Kidney tubule cell (primary cell): ENCODE data around the gene TREML2.
"Not testable (repeated sequence)": the region's sequence is repeated elsewhere in the genome, so short reads cannot be mapped to it uniquely, and the experiment has no call there.

ENCODE experiments used
- DNase-seq: peaks from one replicate; pipeline ENCODE4 v3.0.0-alpha.2; 2018; ENCODE audit warnings: low spot score

Gene TREML2

GRCh38 chr6:41208439-41209106, 7.6 kb upstream of the TREML2 start:
- no peak for DNase-seq

- DNase-seq = no peak
These were observed 3.2 kb upstream of the TREML2 start for GRCh38 chr6:41204156-41204555.

- DNase-seq = no peak
These were observed 820 bp upstream of the TREML2 start for GRCh38 chr6:41201764-41202173.

- peak; percentile 26 for DNase-seq
These were observed 551 bp downstream of the TREML2 start for GRCh38 chr6:41200296-41200900.

- DNase-seq = no peak
These were observed 1.2 kb downstream of the TREML2 start for GRCh38 chr6:41199552-41200246.

- DNase-seq = no peak
These were observed 3.7 kb downstream of the TREML2 start for GRCh38 chr6:41197234-41197633.

GRCh38 chr6:41194386-41194785, 6.6 kb downstream of the TREML2 start:
- DNase-seq = no peak

- DNase-seq = no peak
These were observed 7.1 kb downstream of the TREML2 start for GRCh38 chr6:41193884-41194283.

GRCh38 chr6:41193171-41193734, 7.7 kb downstream of the TREML2 start:
- DNase-seq = no peak

- peak; percentile 36 for DNase-seq
These were observed 9.4 kb downstream of the TREML2 start for GRCh38 chr6:41191569-41191968.

- DNase-seq = no peak
These were observed 10.2 kb downstream of the TREML2 start for GRCh38 chr6:41190791-41191190.

GRCh38 chr6:41189967-41190366, 11.0 kb downstream of the TREML2 start:
- DNase-seq = no peak

GRCh38 chr6:41189046-41189445, 11.9 kb downstream of the TREML2 start:
- not testable (repeated sequence) for DNase-seq

GRCh38 chr6:41187924-41188886, 12.7 kb downstream of the TREML2 start:
- DNase-seq = no peak

GRCh38 chr6:41186031-41186562, 14.9 kb downstream of the TREML2 start:
- DNase-seq = no peak

GRCh38 chr6:41184761-41185160, 16.2 kb downstream of the TREML2 start:
- DNase-seq = no peak

GRCh38 chr6:41182069-41183034, 18.6 kb downstream of the TREML2 start:
- DNase-seq = peak; percentile 72

- peak; percentile 30 for DNase-seq
These were observed 19.4 kb downstream of the TREML2 start for GRCh38 chr6:41181566-41181965.

- DNase-seq = no peak
These were observed 21.8 kb downstream of the TREML2 start for GRCh38 chr6:41179163-41179562.

GRCh38 chr6:41177695-41178094, 23.3 kb downstream of the TREML2 start:
- no peak for DNase-seq
